DMS53 treated with DMSO at 0.1 percent for 48 hours (cell line): ENCODE measurements around the gene CD63.
"Not testable (repeated sequence)": the region's sequence is repeated elsewhere in the genome, so short reads cannot be mapped to it uniquely, and the experiment has no call there.

Source experiments
- DNase-seq: peaks from one replicate; lab custom pipeline; 2025; ENCODE audit not compliant: unreplicated experiment; lab: John Stamatoyannopoulos, UW

The CD63 gene

GRCh38 chr12:55728939-55729818 is at the start of gene CD63:
Gene CD63, minus strand, starts transcription at chr12:55729009. Its CDS starts 668 bp downstream, at chr12:55728341.
- peak; percentile 73 for DNase-seq

- DNase-seq = no peak
Measured at GRCh38 chr12:55777856-55778255, 49.0 kb upstream of the CD63 start.

GRCh38 chr12:55771736-55772135 is 42.9 kb upstream of the CD63 start:
- DNase-seq = no peak

GRCh38 chr12:55767156-55767555 is 38.3 kb upstream of the CD63 start:
- no peak for DNase-seq

- no peak for DNase-seq
Measured at GRCh38 chr12:55765736-55766290, 37.0 kb upstream of the CD63 start.

GRCh38 chr12:55762646-55763045 is 33.8 kb upstream of the CD63 start:
- DNase-seq = no peak

GRCh38 chr12:55760663-55761062 is 31.9 kb upstream of the CD63 start:
- no peak for DNase-seq

- DNase-seq = not testable (repeated sequence)
Measured at GRCh38 chr12:55758575-55758974, 29.8 kb upstream of the CD63 start.

- no peak for DNase-seq
Measured at GRCh38 chr12:55757701-55758100, 28.9 kb upstream of the CD63 start.

- no peak for DNase-seq
Measured at GRCh38 chr12:55755246-55755645, 26.4 kb upstream of the CD63 start.

GRCh38 chr12:55748230-55748993 is 19.6 kb upstream of the CD63 start:
- DNase-seq = no peak

GRCh38 chr12:55746913-55747231 is 18.1 kb upstream of the CD63 start:
- DNase-seq = no peak

GRCh38 chr12:55746174-55746912 is 17.5 kb upstream of the CD63 start:
- no peak for DNase-seq

- no peak for DNase-seq
Measured at GRCh38 chr12:55745361-55746173, 16.8 kb upstream of the CD63 start.

- no peak for DNase-seq
Measured at GRCh38 chr12:55744340-55745030, 15.7 kb upstream of the CD63 start.

GRCh38 chr12:55743406-55744339 is 14.9 kb upstream of the CD63 start:
- DNase-seq = peak; percentile 23

- DNase-seq = peak; percentile 67
Measured at GRCh38 chr12:55742719-55743405, 14.1 kb upstream of the CD63 start, which contains the start of gene GDF11. Gene GDF11, plus strand, starts transcription at chr12:55743122. Its CDS starts 195 bp downstream, at chr12:55743317.
